Trophoblast cell (in vitro differentiated cells and primary cell): ENCODE data around the gene TP53I3.
"Not testable (repeated sequence)": the region's sequence is repeated elsewhere in the genome, so short reads cannot be mapped to it uniquely, and the experiment has no call there.

Source experiments
- DNase-seq, 2 donors: peaks; one replicate each; pipeline ENCODE4 v3.0.0-alpha.2; 2016
- H2AFZ ChIP-seq: 2 replicates; pipeline ENCODE4 v1.6.1; 2013; ENCODE audit warnings: low read length, moderate library complexity, mild to moderate bottlenecking; ENCODE audit not compliant: insufficient read depth, poor library complexity
- H2AK5ac ChIP-seq: 2 replicates; pipeline ENCODE4 v1.6.1; 2013; ENCODE audit warnings: mild to moderate bottlenecking, low read length
- H2BK120ac ChIP-seq: 2 replicates; pipeline ENCODE4 v1.6.1; 2013; ENCODE audit warnings: low read length, mild to moderate bottlenecking, moderate library complexity; ENCODE audit not compliant: insufficient read depth, poor library complexity
- H2BK12ac ChIP-seq: 2 replicates; pipeline ENCODE4 v1.6.1; 2013; ENCODE audit warnings: mild to moderate bottlenecking, low read length, moderate library complexity
- H2BK5ac ChIP-seq: 2 replicates; pipeline ENCODE4 v1.6.1; 2013; ENCODE audit warnings: low read length, low read depth, moderate library complexity, mild to moderate bottlenecking; ENCODE audit not compliant: poor library complexity
- H3K14ac ChIP-seq: 2 replicates; pipeline ENCODE4 v1.6.1; 2013; ENCODE audit warnings: mild to moderate bottlenecking, low read length
- H3K18ac ChIP-seq: 2 replicates; pipeline ENCODE4 v1.6.1; 2013; ENCODE audit warnings: mild to moderate bottlenecking, low read length
- H3K23ac ChIP-seq: 2 replicates; pipeline ENCODE4 v1.6.1; 2013; ENCODE audit warnings: low read length
- H3K27ac ChIP-seq: 2 replicates; pipeline ENCODE4 v1.5.1; 2013; ENCODE audit warnings: low read depth, mild to moderate bottlenecking, inconsistent platforms, low read length, moderate library complexity
- H3K27me3 ChIP-seq: 2 replicates; pipeline ENCODE4 v1.6.1; 2013; ENCODE audit warnings: inconsistent platforms, mild to moderate bottlenecking, low read length, moderate library complexity; ENCODE audit not compliant: insufficient read depth
- H3K36me3 ChIP-seq, 2 experiments: 1 replicate in 1 of 2; 2 replicates in 1 of 2; pipeline ENCODE4 v1.6.1; 2013; ENCODE audit warnings: low read length in 2 of 2, mild to moderate bottlenecking in 2 of 2, moderate library complexity in 1 of 2; ENCODE audit not compliant: insufficient read depth in 2 of 2, control insufficient read depth in 1 of 2
- H3K4ac ChIP-seq: 2 replicates; pipeline ENCODE4 v1.6.1; 2013; ENCODE audit warnings: low read depth, mild to moderate bottlenecking, low read length, moderate library complexity
- H3K4me1 ChIP-seq, 2 experiments: 1 replicate in 1 of 2; 2 replicates in 1 of 2; pipeline ENCODE4 v1.6.1; 2013; ENCODE audit warnings: low read length in 2 of 2, mild to moderate bottlenecking in 2 of 2, moderate library complexity in 1 of 2; ENCODE audit not compliant: insufficient read depth in 2 of 2, control insufficient read depth in 1 of 2
- H3K4me2 ChIP-seq: 2 replicates; pipeline ENCODE4 v1.6.1; 2013; ENCODE audit warnings: inconsistent platforms, mild to moderate bottlenecking, low read length, moderate library complexity
- H3K4me3 ChIP-seq: 2 replicates; pipeline ENCODE4 v1.5.1; 2013; ENCODE audit warnings: mild to moderate bottlenecking, low read depth, low read length, inconsistent platforms
- H3K79me1 ChIP-seq: one replicate; pipeline ENCODE4 v1.6.1; 2013; ENCODE audit warnings: low read length
- H3K79me2 ChIP-seq: 2 replicates; pipeline ENCODE4 v1.6.1; 2013; ENCODE audit warnings: low read length, mild to moderate bottlenecking; ENCODE audit not compliant: control insufficient read depth, insufficient read depth, poor library complexity
- H3K9ac ChIP-seq: 2 replicates; pipeline ENCODE4 v1.6.1; 2013; ENCODE audit warnings: mild to moderate bottlenecking, low read length
- H3K9me3 ChIP-seq: 2 replicates; pipeline ENCODE4 v1.6.1; 2013; ENCODE audit warnings: low read depth, mild to moderate bottlenecking, control low read depth, inconsistent platforms, low read length; ENCODE audit not compliant: insufficient read depth
- H4K12ac ChIP-seq: 2 replicates; pipeline ENCODE4 v1.6.1; 2013; ENCODE audit warnings: low read depth, mild to moderate bottlenecking, low read length, moderate library complexity
- H4K8ac ChIP-seq: 2 replicates; pipeline ENCODE4 v1.6.1; 2013; ENCODE audit warnings: low read depth, mild to moderate bottlenecking, low read length, moderate library complexity
- H4K91ac ChIP-seq: one replicate; pipeline ENCODE4 v1.6.1; 2013; ENCODE audit warnings: low read depth, mild to moderate bottlenecking, low read length, moderate library complexity
- WGBS: extraction: QIAGEN DNeasy Blood & Tissue Kit; methylation state at CpG from one replicate; pipeline ENCODE4 v1.1.7; 2013; ENCODE audit warnings: missing lambda C conversion rate; ENCODE audit not compliant: insufficient read length, insufficient coverage; ENCODE audit errors: extremely low coverage; 5-methylcytosine and 5-hydroxymethylcytosine counted together

Gene TP53I3

GRCh38 chr2:24046599-24046929, 38.1 kb downstream of the TP53I3 start:
- peaks cover 3% of the 10 kb centered on the region for H3K9me3 ChIP-seq
- H3K4me1 ChIP-seq = peaks cover 3 to 4% of the 10 kb centered on the region in 2 experiments
- H2BK12ac ChIP-seq = no peak overlapping the region
- no peak overlapping the region for H4K8ac ChIP-seq
- DNase-seq = no peak
- H3K27ac ChIP-seq = no peak overlapping the region
- H3K14ac ChIP-seq = no peak overlapping the region
- H3K23ac ChIP-seq = no peak overlapping the region
- H2AFZ ChIP-seq = no peak overlapping the region
- no peaks in the 10 kb centered on the region for H3K27me3 ChIP-seq
- peaks cover 5% of the 10 kb centered on the region for H3K79me2 ChIP-seq
- H4K91ac ChIP-seq = no peak overlapping the region
- no peak overlapping the region for H3K4me3 ChIP-seq
- peak overlapping the region; percentile 85 for H3K4me2 ChIP-seq
- no peak overlapping the region for H2AK5ac ChIP-seq
- peaks cover 6% of the 10 kb centered on the region for H3K79me1 ChIP-seq
- WGBS = no CpG with 5 or more reads among the region's 2 CpGs
- no peak overlapping the region for H4K12ac ChIP-seq
- H3K9ac ChIP-seq = no peak overlapping the region
- H3K4ac ChIP-seq = no peak overlapping the region
- no peak overlapping the region for H3K18ac ChIP-seq
- no peak overlapping the region for H2BK120ac ChIP-seq
- H3K36me3 ChIP-seq = no peaks in the 10 kb centered on the region
- H2BK5ac ChIP-seq = no peak overlapping the region

GRCh38 chr2:24045511-24046508, 38.8 kb downstream of the TP53I3 start:
- Histone ChIP-seq H3K14ac (no peak overlapping the region), H3K27me3 (no peaks in the 10 kb centered on the region), H3K36me3 (no peaks in the 10 kb centered on the region), H3K4me2 (no peak overlapping the region), H3K4me1 (peaks cover 3 to 4% of the 10 kb centered on the region in 2 experiments), H3K79me1 (peaks cover 6% of the 10 kb centered on the region), H3K23ac (no peak overlapping the region), H2BK120ac (no peak overlapping the region), H4K8ac (no peak overlapping the region), H2AK5ac (no peak overlapping the region), H3K79me2 (peaks cover 5% of the 10 kb centered on the region), H3K9me3 (peaks cover 3% of the 10 kb centered on the region), H3K27ac (no peak overlapping the region), H4K12ac (no peak overlapping the region), H3K4ac (no peak overlapping the region), H4K91ac (no peak overlapping the region), H3K9ac (no peak overlapping the region), H2BK5ac (no peak overlapping the region), H3K18ac (no peak overlapping the region), H3K4me3 (no peak overlapping the region), H2BK12ac (no peak overlapping the region), H2AFZ (no peak overlapping the region)
- DNase-seq = no peak
- WGBS = no CpG with 5 or more reads among the region's 11 CpGs

GRCh38 chr2:24043133-24043532, 41.5 kb downstream of the TP53I3 start:
- not testable (repeated sequence) for H3K27me3 ChIP-seq, DNase-seq, H3K79me1 ChIP-seq, H3K4me2 ChIP-seq, H3K14ac ChIP-seq, H3K23ac ChIP-seq, H3K79me2 ChIP-seq, H3K4me1 ChIP-seq, H3K9me3 ChIP-seq, H3K9ac ChIP-seq, H2BK120ac ChIP-seq, H2AFZ ChIP-seq, H4K12ac ChIP-seq, H3K36me3 ChIP-seq, H3K4ac ChIP-seq, H3K4me3 ChIP-seq, H3K18ac ChIP-seq, H3K27ac ChIP-seq, H2BK5ac ChIP-seq, H4K91ac ChIP-seq, H4K8ac ChIP-seq, H2AK5ac ChIP-seq, H2BK12ac ChIP-seq
- no CpG with 5 or more reads among the region's 6 CpGs for WGBS

- Histone ChIP-seq H3K79me1 (no peaks in the 10 kb centered on the region), H2BK5ac (no peak overlapping the region)
These were observed 44.1 kb downstream of the TP53I3 start for GRCh38 chr2:24040511-24040910.

More at GRCh38 chr2:24040511-24040910, 44.1 kb downstream of the TP53I3 start:
- no peak overlapping the region for H2AK5ac ChIP-seq
- H4K91ac ChIP-seq = no peak overlapping the region
- H3K27me3 ChIP-seq = no peaks in the 10 kb centered on the region
- no peaks in the 10 kb centered on the region for H3K4me1 ChIP-seq
- H2BK120ac ChIP-seq = no peak overlapping the region
- no peak overlapping the region for H4K8ac ChIP-seq
- H3K23ac ChIP-seq = no peak overlapping the region
- no peak overlapping the region for H3K4me2 ChIP-seq
- no peak overlapping the region for H3K4ac ChIP-seq
- H4K12ac ChIP-seq = no peak overlapping the region
- WGBS = no CpG with 5 or more reads among the region's 4 CpGs
- no peak overlapping the region for H3K27ac ChIP-seq
- H2BK12ac ChIP-seq = no peak overlapping the region
- peaks cover 8 to 12% of the 10 kb centered on the region in 2 experiments for H3K36me3 ChIP-seq
- no peak overlapping the region for H3K9ac ChIP-seq
- H2AFZ ChIP-seq = no peak overlapping the region
- DNase-seq = peak; percentile 47 to 91
- no peak overlapping the region for H3K14ac ChIP-seq
- H3K18ac ChIP-seq = no peak overlapping the region
- H3K9me3 ChIP-seq = peaks cover 1% of the 10 kb centered on the region
- no peak overlapping the region for H3K4me3 ChIP-seq
- H3K79me2 ChIP-seq = no peaks in the 10 kb centered on the region
